Lower leg skin (tissue), 4 donors: ENCODE measurements around the gene VWA8. TPM values are rescaled to one million over a fixed set of nuclear protein-coding genes. Genes with fewer than 3 reads are reported as not detected.

Source experiments
- DNase-seq, 2 donors: peaks; one replicate each; pipeline ENCODE4 v3.0.0-alpha.2; 2019; ENCODE audit warnings: low spot score in 2 of 2
- H3K4me3 ChIP-seq: fragments of 200-600 bp; sonication (generic); 2 replicates; pipeline ENCODE4 v1.5.1; 2017; ENCODE audit warnings: mild to moderate bottlenecking, low read depth; ENCODE audit not compliant: poor library complexity, severe bottlenecking
- POLR2A ChIP-seq, 2 donors: fragments of 450-650 bp; IDR thresholded peaks; one replicate each; pipeline ENCODE4 v1.6.1; 2016 to 2017; ENCODE audit warnings: antibody characterized with exemption in 2 of 2, mild to moderate bottlenecking in 1 of 2, moderate library complexity in 1 of 2
- WGBS, 2 donors: methylation state at CpG; one replicate each; pipeline ENCODE4 v1.1.5; 2018; 5-methylcytosine and 5-hydroxymethylcytosine counted together
- intact Hi-C: fragments of 100-400 bp; cut with DNase I; formaldehyde crosslinking; loops from one replicate; pipeline ENCODE4 v1.15.0; 2023; ENCODE audit warnings: low total_unique reads
- total RNA-seq, 4 donors: library from RNA; depleted of rRNA; stranded (reverse); fragments of >200 nt; gene quantifications; one replicate each; pipeline ENCODE4 v1.1.0, GENCODE V29; 2016
- TF ChIP-seq, protein P1 (sequence below), 3 donors: fragments of 450-650 bp; IDR thresholded peaks; one replicate each; pipeline ENCODE4 v1.5.1; 2016; ENCODE audit warnings: antibody characterized with exemption in 3 of 3, mild to moderate bottlenecking in 3 of 3, moderate library complexity in 2 of 3

VWA8 gene
- total RNA-seq, 4 donors from 2014 or later, result 11.8 to 22.0 (median 15.1) TPM

GRCh38 chr13:41969072-41969471 is 8.2 kb upstream of the VWA8 start:
- TF ChIP-seq, protein P1, sequence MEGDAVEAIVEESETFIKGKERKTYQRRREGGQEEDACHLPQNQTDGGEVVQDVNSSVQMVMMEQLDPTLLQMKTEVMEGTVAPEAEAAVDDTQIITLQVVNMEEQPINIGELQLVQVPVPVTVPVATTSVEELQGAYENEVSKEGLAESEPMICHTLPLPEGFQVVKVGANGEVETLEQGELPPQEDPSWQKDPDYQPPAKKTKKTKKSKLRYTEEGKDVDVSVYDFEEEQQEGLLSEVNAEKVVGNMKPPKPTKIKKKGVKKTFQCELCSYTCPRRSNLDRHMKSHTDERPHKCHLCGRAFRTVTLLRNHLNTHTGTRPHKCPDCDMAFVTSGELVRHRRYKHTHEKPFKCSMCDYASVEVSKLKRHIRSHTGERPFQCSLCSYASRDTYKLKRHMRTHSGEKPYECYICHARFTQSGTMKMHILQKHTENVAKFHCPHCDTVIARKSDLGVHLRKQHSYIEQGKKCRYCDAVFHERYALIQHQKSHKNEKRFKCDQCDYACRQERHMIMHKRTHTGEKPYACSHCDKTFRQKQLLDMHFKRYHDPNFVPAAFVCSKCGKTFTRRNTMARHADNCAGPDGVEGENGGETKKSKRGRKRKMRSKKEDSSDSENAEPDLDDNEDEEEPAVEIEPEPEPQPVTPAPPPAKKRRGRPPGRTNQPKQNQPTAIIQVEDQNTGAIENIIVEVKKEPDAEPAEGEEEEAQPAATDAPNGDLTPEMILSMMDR (IDR thresholded peaks at IDR 0.05), result no peak
- no peak for TF ChIP-seq POLR2A (IDR thresholded peaks at IDR 0.05)
- 88 to 94% methylated on average over 4 of the region's 4 CpGs for WGBS, 2 donors
- intact Hi-C loops, result loop anchor here (10.0 kb wide), 1 partner anchor 76 kb away; the partner anchor contains the start of gene DGKH
- H3K4me3 ChIP-seq, result no peak overlapping the region
- no peak for DNase-seq

- WGBS, 2 donors, result 83 to 100% methylated on average over 1 of the region's 1 CpG
- intact Hi-C loops, result loop anchor here (10.0 kb wide), 1 partner anchor 78 kb away; the partner anchor contains the start of gene DGKH
- H3K4me3 ChIP-seq, result no peak overlapping the region
- TF ChIP-seq, protein P1 (IDR thresholded peaks at IDR 0.05), result no peak
- no peak for TF ChIP-seq POLR2A (IDR thresholded peaks at IDR 0.05)
- no peak for DNase-seq
Measured at GRCh38 chr13:41966671-41967070, 5.8 kb upstream of the VWA8 start.

- intact Hi-C loops, result loop anchor here (10.0 kb wide), 1 partner anchor 82 kb away; the partner anchor contains the start of gene DGKH
- TF ChIP-seq, protein P1 (IDR thresholded peaks at IDR 0.05), result no peak
- no peak for TF ChIP-seq POLR2A (IDR thresholded peaks at IDR 0.05)
- DNase-seq, result no peak
- WGBS, 2 donors, result 41 to 57% methylated on average over 1 of the region's 1 CpG
- no peak overlapping the region for H3K4me3 ChIP-seq
Measured at GRCh38 chr13:41962994-41963393, 2.1 kb upstream of the VWA8 start.

DNA sequence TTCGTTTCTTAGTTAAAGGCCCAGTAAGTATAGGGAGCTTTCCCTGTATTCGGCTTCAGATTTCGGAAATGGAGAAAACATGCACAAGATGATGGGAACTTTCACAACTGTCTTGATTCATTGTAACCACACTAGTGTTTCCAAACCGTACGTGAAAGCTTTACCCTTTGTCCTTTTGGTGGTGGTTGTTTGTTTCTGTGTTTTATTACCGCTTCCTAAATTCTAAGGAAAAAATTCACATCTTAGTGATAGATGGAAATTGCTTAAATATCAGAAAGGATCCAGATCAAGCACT is 504 bp upstream of the VWA8 start:
- WGBS, 2 donors, result 24 to 26% methylated on average over 6 of the region's 6 CpGs
- DNase-seq, result no peak
- intact Hi-C loops, result loop anchor here (10.0 kb wide), 1 partner anchor 83 kb away; the partner anchor contains the start of gene DGKH
- TF ChIP-seq, protein P1 (IDR thresholded peaks at IDR 0.05), result no peak
- TF ChIP-seq POLR2A (IDR thresholded peaks at IDR 0.05), result no peak
- peak overlapping the region; percentile 83 for H3K4me3 ChIP-seq

- DNase-seq, result no peak
- intact Hi-C loops, result loop anchor here (10.0 kb wide), 1 partner anchor 85 kb away; the partner anchor contains the start of gene DGKH
- H3K4me3 ChIP-seq, result peak overlapping the region; percentile 83
- WGBS, 2 donors, result 8 to 9% methylated on average over 9 of the region's 9 CpGs
- TF ChIP-seq, protein P1 (IDR thresholded peaks at IDR 0.05), result no peak
- TF ChIP-seq POLR2A (IDR thresholded peaks at IDR 0.05), result no peak
Measured at GRCh38 chr13:41960211-41960636, 685 bp downstream of the VWA8 start.

DNA sequence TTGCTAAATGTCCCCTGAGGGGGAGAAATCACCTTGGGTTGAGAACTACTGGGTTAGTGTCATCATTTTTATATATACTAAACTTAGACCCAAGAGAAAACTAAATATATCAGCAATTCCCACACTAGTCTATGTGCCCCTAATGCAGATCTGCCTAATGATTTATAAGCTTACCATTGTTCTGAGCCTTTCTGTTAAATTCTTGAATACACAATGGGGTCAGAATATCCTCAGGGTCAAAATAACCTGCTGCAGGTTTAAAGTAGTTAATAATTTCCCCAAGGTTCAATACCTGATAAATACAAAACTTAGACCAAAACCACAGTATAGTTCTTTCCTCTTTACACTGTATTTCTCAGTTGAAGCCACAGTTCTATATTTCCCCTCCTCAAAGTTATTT is 4.6 kb downstream of the VWA8 start:
- H3K4me3 ChIP-seq, result no peak overlapping the region
- intact Hi-C loops, result loop anchor here (2.0 kb wide), 1 partner anchor 19 kb away; no protein-coding TSS in a partner anchor
- no peak for DNase-seq
- TF ChIP-seq, protein P1 (IDR thresholded peaks at IDR 0.05), result no peak
- no peak for TF ChIP-seq POLR2A (IDR thresholded peaks at IDR 0.05)
